K562 (cell line): ENCODE measurements around the gene NUDT2. TPM values are rescaled to one million over a fixed set of nuclear protein-coding genes. Genes with fewer than 3 reads are reported as not detected.

ENCODE experiments used
- ATAC-seq: fragments of 200-7000 bp; cut with Tn5 transposase; 3 replicates; pipeline ENCODE4 v1.9.1; 2020; ENCODE audit warnings: moderate library complexity
- BruUV-seq: library from RNA; stranded (reverse); fragments of 400-500 nt; replicated peaks from 2 replicates; lab custom pipeline; 2021; lab: Mats Ljungman, UMichigan
- CTCF ChIA-PET: fragments of 300-600 bp; formaldehyde crosslinking; extraction: SDS; loops from one replicate; lab custom pipeline; 2021; ENCODE audit warnings: low intra/inter-chr PET ratio; lab: Yijun Ruan, JAX
- POLR2A ChIA-PET: fragments of 300-600, 350-650 bp; sonication (Branson Sonifier 250); formaldehyde crosslinking; extraction: SDS; loops from one replicate; lab custom pipeline; 2021; ENCODE audit warnings: antibody characterized with exemption, inconsistent platforms; lab: Yijun Ruan, JAX
- DNase-seq, 4 experiments: peaks; one replicate each; pipeline versions ENCODE4 v3.0.0 to v3.0.0-alpha.2; 2011 to 2018; ENCODE audit warnings: low spot score in 3 of 4, mixed read lengths in 3 of 4; ENCODE audit errors: extremely low read depth in 1 of 4
- FAIRE-seq: peaks from 2 replicates; lab custom pipeline; 2011; peaks lifted over from hg19 to GRCh38; lab: Jason Lieb, UNC
- H2AFZ ChIP-seq: 2 replicates; pipeline ENCODE4 v1.6.0; 2011; ENCODE audit warnings: low read depth, low read length, control low read depth, inconsistent platforms
- H3K27ac ChIP-seq: fragments of 200-600 bp; 3 replicates; pipeline ENCODE4 v1.8.0; 2011; ENCODE audit warnings: low read depth, mild to moderate bottlenecking, control low read depth, inconsistent platforms, low read length, moderate library complexity, mixed read lengths; ENCODE audit errors: extremely low read depth
- H3K27me3 ChIP-seq, 2 experiments: fragments of 300-600 bp in 1 of 2; 2 replicates in 1 of 2; 3 replicates in 1 of 2; pipeline versions ENCODE4 v1.6.0 to v1.8.0; 2011; ENCODE audit warnings: inconsistent platforms in 2 of 2, low read length in 2 of 2, mild to moderate bottlenecking in 1 of 2, mixed read lengths in 1 of 2, moderate library complexity in 1 of 2; ENCODE audit not compliant: control insufficient read depth in 2 of 2, insufficient read depth in 2 of 2
- H3K36me3 ChIP-seq: fragments of 300-600 bp; 3 replicates; pipeline ENCODE4 v1.8.0; 2011; ENCODE audit warnings: mild to moderate bottlenecking, low read length, inconsistent platforms; ENCODE audit not compliant: control insufficient read depth, insufficient read depth
- H3K4me1 ChIP-seq, 2 experiments: fragments of 200-600 bp in 1 of 2; replicated peaks in 1 of 2; 2 replicates in 1 of 2; 3 replicates in 1 of 2; pipeline versions ENCODE4 v1.5.1 to v1.8.0; 2011; ENCODE audit warnings: inconsistent platforms in 2 of 2, low read length in 2 of 2, mild to moderate bottlenecking in 1 of 2, mixed read lengths in 1 of 2, moderate library complexity in 1 of 2; ENCODE audit not compliant: control insufficient read depth in 2 of 2, insufficient read depth in 2 of 2
- H3K4me2 ChIP-seq: 2 replicates; pipeline ENCODE4 v1.6.1; 2011; ENCODE audit warnings: low read length, control low read depth, inconsistent platforms, mixed read lengths; ENCODE audit not compliant: insufficient read depth
- H3K4me3 ChIP-seq: fragments of 200-600 bp; sonication (generic), shearing (Covaris generic); 2 replicates; pipeline ENCODE4 v1.5.1; 2016; ENCODE audit warnings: control low read depth, inconsistent platforms
- H3K79me2 ChIP-seq: fragments of 200-600 bp; 3 replicates; pipeline ENCODE4 v1.8.0; 2011; ENCODE audit warnings: low read length, inconsistent platforms; ENCODE audit not compliant: control insufficient read depth, insufficient read depth
- H3K9ac ChIP-seq, 2 experiments: 2 replicates each; pipeline versions ENCODE4 v1.6.0 to v1.6.1; 2011; ENCODE audit warnings: low read depth in 2 of 2, low read length in 2 of 2, control low read depth in 1 of 2, inconsistent platforms in 1 of 2, mild to moderate bottlenecking in 1 of 2, mixed read lengths in 1 of 2; ENCODE audit not compliant: insufficient read depth in 1 of 2
- H3K9me1 ChIP-seq: one replicate; pipeline ENCODE4 v1.6.0; 2011; ENCODE audit warnings: inconsistent platforms, mild to moderate bottlenecking, low read length, moderate library complexity; ENCODE audit not compliant: control insufficient read depth, insufficient read depth
- H3K9me3 ChIP-seq: replicated peaks from 2 replicates; pipeline ENCODE4 v1.5.1; 2011; ENCODE audit warnings: low read depth, low read length, inconsistent platforms; ENCODE audit not compliant: control insufficient read depth, insufficient read depth
- H4K20me1 ChIP-seq: replicated peaks from 2 replicates; pipeline ENCODE4 v1.6.1; 2011; ENCODE audit warnings: low read length, inconsistent platforms, mixed read lengths; ENCODE audit not compliant: control insufficient read depth, insufficient read depth
- DACH1 ChIP-seq: fragments of 450-650 bp; IDR thresholded peaks from 2 replicates; pipeline ENCODE4 v1.6.1; 2018; ENCODE audit not compliant: partially characterized antibody
- HMGXB4 ChIP-seq: sonication (generic); formaldehyde crosslinking; IDR thresholded peaks from 2 replicates; pipeline ENCODE4 v1.8.1; 2023; ENCODE audit warnings: mild to moderate bottlenecking, missing genetic modification reagents
- MCM2 ChIP-seq: fragments of 450-650 bp; IDR thresholded peaks from 2 replicates; pipeline ENCODE4 v1.6.1; 2017; ENCODE audit warnings: low read depth, mild to moderate bottlenecking
- MTA2 ChIP-seq: fragments of 450-650 bp; IDR thresholded peaks from 2 replicates; pipeline ENCODE4 v1.6.1; 2016; ENCODE audit warnings: low read depth
- OTX1 ChIP-seq: fragments of 450-650 bp; formaldehyde crosslinking; IDR thresholded peaks from 2 replicates; pipeline ENCODE4 v1.4.0; 2022; ENCODE audit warnings: mild to moderate bottlenecking
- PTTG1 ChIP-seq: fragments of 450-650 bp; IDR thresholded peaks from 2 replicates; pipeline ENCODE4 v1.6.1; 2016; ENCODE audit warnings: low read depth, mild to moderate bottlenecking, missing genetic modification characterization, missing compliant biosample characterization
- RB1 ChIP-seq: fragments of 450-650 bp; IDR thresholded peaks from 2 replicates; pipeline ENCODE4 v1.6.1; 2017; ENCODE audit warnings: low read depth, mild to moderate bottlenecking
- TCF3 ChIP-seq: sonication (generic); formaldehyde crosslinking; IDR thresholded peaks from 2 replicates; pipeline ENCODE4 v1.4.0; 2020; ENCODE audit warnings: mild to moderate bottlenecking, missing genetic modification reagents
- ZBTB17 ChIP-seq: fragments of 450-650 bp; formaldehyde crosslinking; IDR thresholded peaks from 2 replicates; pipeline ENCODE4 v1.4.0; 2020; ENCODE audit warnings: mild to moderate bottlenecking
- ZNF445 ChIP-seq: fragments of 250-450 bp; sonication (Bioruptor Pico); IDR thresholded peaks from 2 replicates; pipeline ENCODE4 v1.4.0; 2020; ENCODE audit warnings: low read depth, mild to moderate bottlenecking, moderate library complexity
- WGBS: fragments of 100-300 bp; shearing (Covaris generic); methylation state at CpG from one replicate; pipeline ENCODE4 v1.1.6; 2016; ENCODE audit warnings: low coverage, mixed read lengths; ENCODE audit not compliant: insufficient coverage; ENCODE audit errors: missing lambda C conversion rate; 5-methylcytosine and 5-hydroxymethylcytosine counted together
- in situ Hi-C: fragments of 300-500 bp; cut with MboI; formaldehyde crosslinking; loops from 4 replicates; pipeline ENCODE4 v1.15.0; 2018; ENCODE audit warnings: inconsistent platforms, mixed read lengths
- intact Hi-C: fragments of 100-400 bp; cut with micrococcal nuclease; formaldehyde crosslinking; loops from 2 replicates; pipeline ENCODE4 v1.14.2; 2022
- polyA plus RNA-seq, 8 experiments: library from polyadenylated mRNA; depleted of rRNA in 4 of 8; stranded (reverse) in 5 of 8; unstranded in 3 of 8; fragments of >200 nt; fragmentation: Nextera tagmentation in 2 of 8; fragmentation: Illumina TruSeq in 1 of 8; extraction: Ambion mirVana in 2 of 8; extraction: Trizol in 1 of 8; gene quantifications; 2 replicates each; pipeline versions ENCODE4 v1.2.1 to v1.2.3, GENCODE V29; 2011 to 2014; ENCODE audit warnings: inconsistent platforms in 1 of 8, missing spikeins in 1 of 8
- total RNA-seq, 7 experiments: library from RNA; depleted of rRNA in 6 of 7; stranded (reverse); fragments of >200 nt in 6 of 7; fragmentation: Illumina TruSeq in 2 of 7; extraction: Trizol in 2 of 7; gene quantifications; 2 replicates each; pipeline versions ENCODE4 v1.2.1 to v1.2.3, GENCODE V29; 2011 to 2021; ENCODE audit warnings: low replicate concordance in 1 of 7
- TF ChIP-seq, protein P1 (sequence below): IDR thresholded peaks from 2 replicates; pipeline ENCODE4 v1.6.1; 2014; ENCODE audit warnings: antibody characterized with exemption
- TF ChIP-seq, protein P2 (sequence below): fragments of 450-650 bp; IDR thresholded peaks from 2 replicates; pipeline ENCODE4 v1.6.1; 2016; ENCODE audit warnings: antibody characterized with exemption
- TF ChIP-seq, protein P3 (sequence below), 2 experiments: fragments of 450-650 bp in 1 of 2; sonication (generic) in 1 of 2; formaldehyde crosslinking; conservative IDR thresholded peaks; 2 replicates each; pipeline versions ENCODE4 v1.4.0 to v1.8.1; 2020 to 2022; ENCODE audit warnings: mild to moderate bottlenecking in 1 of 2, missing genetic modification reagents in 1 of 2
- TF ChIP-seq, protein P4 (sequence below): fragments of 250-450 bp; sonication (Bioruptor Pico); IDR thresholded peaks from 2 replicates; pipeline ENCODE4 v1.4.0; 2020; ENCODE audit warnings: mild to moderate bottlenecking, moderate library complexity

NUDT2 gene
- total and polyA plus RNA-seq, 9 of the 15 experiments (the other 6 are each of a cell fraction or from before 2014, with no cell fraction given) = 11.5 to 28.1 (median 19.0) TPM

DNA sequence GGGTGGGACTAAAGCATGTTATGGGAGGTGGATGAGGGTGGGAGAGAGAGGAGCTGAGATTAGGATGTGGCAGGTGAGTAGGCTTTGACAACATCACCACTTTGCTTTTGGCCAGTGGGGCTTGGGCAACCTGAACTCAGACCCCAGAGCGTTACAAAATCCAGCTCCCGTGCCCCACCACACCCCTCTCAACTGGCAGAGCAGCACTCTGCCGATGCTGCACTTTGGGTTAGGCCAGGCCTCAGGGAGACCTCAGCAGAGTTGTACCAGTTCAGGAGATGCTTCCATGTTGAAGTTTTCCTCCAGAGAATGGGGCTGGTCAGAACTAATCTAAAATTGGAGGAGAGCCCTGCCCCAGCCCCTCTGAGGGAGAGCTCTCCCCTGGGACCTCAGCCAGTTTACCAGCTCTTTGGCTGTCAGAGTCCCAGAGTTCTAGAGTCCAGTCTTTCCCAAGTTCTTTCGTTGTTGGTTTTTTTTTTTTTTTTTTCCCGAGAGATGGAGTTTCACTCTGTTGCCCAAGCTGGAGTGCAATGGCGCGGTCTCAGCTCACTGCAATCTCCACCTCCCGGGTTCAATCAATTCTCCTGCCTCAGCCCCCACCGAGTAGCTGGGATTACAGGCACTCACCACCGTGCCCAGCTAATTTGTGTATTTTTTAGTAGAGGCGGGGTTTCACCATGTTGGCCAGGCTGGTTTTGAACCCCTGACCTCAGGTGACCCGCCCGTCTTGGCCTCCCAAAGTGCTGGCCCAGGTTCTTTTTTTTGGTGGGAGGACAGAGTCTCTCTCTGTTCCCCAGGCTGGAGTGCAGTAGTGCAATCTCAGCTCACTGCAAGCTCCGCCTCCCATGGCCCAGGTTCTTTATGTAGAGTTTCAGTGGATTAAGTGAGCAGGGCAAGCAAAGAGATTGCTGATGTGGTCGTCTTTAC lies 17.8 kb downstream of the NUDT2 start:
- FAIRE-seq (no peak), DNase-seq (no peak), ATAC-seq (no peak)
- no peaks in the 10 kb centered on the region for H3K79me2 ChIP-seq
- ChIA-PET CTCF (no interaction called here), POLR2A (interaction anchor here (0.6 kb wide), 1 partner anchor 8 kb away, joined by 3 read pairs; no protein-coding TSS in a partner anchor)
- H3K27me3 ChIP-seq = no peaks in the 10 kb centered on the region
- WGBS = 43% methylated on average over 11 of the region's 15 CpGs
- H3K27ac ChIP-seq = no peak overlapping the region
- H3K4me1 ChIP-seq = no peaks in the 10 kb centered on the region
- H3K4me3 ChIP-seq = no peak overlapping the region
- in situ Hi-C loops (no loop called here), intact Hi-C loops (no loop called here)
- H4K20me1 ChIP-seq = no peaks in the 10 kb centered on the region
- no peak overlapping the region for H3K4me2 ChIP-seq
- BruUV-seq = no TSS peak
- H3K9ac ChIP-seq = no peak overlapping the region
- H3K9me1 ChIP-seq = no peaks in the 10 kb centered on the region
- no peak overlapping the region for H2AFZ ChIP-seq
- no peaks in the 10 kb centered on the region; the same call in 2 of the 3 replicates for H3K36me3 ChIP-seq
- no peaks in the 10 kb centered on the region for H3K9me3 ChIP-seq
- TF ChIP-seq HMGXB4 (CRISPR knock-in tag) (no peak), ZNF445 (CRISPR knock-in tag) (no peak), DACH1 (no peak), ZBTB17 (CRISPR knock-in tag) (no peak), OTX1 (CRISPR knock-in tag) (no peak), MTA2 (no peak), RB1 (no peak), MCM2 (no peak), PTTG1 (tag) (no peak), TCF3 (CRISPR knock-in tag) (no peak)
- TF ChIP-seq, protein P1, sequence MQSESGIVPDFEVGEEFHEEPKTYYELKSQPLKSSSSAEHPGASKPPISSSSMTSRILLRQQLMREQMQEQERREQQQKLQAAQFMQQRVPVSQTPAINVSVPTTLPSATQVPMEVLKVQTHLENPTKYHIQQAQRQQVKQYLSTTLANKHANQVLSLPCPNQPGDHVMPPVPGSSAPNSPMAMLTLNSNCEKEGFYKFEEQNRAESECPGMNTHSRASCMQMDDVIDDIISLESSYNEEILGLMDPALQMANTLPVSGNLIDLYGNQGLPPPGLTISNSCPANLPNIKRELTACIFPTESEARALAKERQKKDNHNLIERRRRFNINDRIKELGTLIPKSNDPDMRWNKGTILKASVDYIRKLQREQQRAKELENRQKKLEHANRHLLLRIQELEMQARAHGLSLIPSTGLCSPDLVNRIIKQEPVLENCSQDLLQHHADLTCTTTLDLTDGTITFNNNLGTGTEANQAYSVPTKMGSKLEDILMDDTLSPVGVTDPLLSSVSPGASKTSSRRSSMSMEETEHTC = no peak
- TF ChIP-seq, protein P2, sequence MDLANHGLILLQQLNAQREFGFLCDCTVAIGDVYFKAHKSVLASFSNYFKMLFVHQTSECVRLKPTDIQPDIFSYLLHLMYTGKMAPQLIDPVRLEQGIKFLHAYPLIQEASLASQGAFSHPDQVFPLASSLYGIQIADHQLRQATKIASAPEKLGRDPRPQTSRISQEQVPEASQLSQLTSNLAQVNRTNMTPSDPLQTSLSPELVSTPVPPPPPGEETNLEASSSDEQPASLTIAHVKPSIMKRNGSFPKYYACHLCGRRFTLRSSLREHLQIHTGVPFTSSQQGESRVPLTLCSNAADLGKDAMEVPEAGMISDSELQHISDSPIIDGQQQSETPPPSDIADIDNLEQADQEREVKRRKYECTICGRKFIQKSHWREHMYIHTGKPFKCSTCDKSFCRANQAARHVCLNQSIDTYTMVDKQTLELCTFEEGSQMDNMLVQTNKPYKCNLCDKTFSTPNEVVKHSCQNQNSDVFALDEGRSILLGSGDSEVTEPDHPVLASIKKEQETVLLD = no peak
- TF ChIP-seq, protein P3, sequence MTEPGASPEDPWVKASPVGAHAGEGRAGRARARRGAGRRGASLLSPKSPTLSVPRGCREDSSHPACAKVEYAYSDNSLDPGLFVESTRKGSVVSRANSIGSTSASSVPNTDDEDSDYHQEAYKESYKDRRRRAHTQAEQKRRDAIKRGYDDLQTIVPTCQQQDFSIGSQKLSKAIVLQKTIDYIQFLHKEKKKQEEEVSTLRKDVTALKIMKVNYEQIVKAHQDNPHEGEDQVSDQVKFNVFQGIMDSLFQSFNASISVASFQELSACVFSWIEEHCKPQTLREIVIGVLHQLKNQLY (CRISPR knock-in tag; conservative IDR thresholded peaks at IDR 0.05) = no peak
- TF ChIP-seq, protein P4, sequence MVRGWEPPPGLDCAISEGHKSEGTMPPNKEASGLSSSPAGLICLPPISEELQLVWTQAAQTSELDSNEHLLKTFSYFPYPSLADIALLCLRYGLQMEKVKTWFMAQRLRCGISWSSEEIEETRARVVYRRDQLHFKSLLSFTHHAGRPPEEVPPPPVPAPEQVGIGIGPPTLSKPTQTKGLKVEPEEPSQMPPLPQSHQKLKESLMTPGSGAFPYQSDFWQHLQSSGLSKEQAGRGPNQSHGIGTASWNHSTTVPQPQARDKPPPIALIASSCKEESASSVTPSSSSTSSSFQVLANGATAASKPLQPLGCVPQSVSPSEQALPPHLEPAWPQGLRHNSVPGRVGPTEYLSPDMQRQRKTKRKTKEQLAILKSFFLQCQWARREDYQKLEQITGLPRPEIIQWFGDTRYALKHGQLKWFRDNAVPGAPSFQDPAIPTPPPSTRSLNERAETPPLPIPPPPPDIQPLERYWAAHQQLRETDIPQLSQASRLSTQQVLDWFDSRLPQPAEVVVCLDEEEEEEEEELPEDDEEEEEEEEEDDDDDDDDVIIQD (CRISPR knock-in tag) = no peak
